MM.1S (cell line): ENCODE results near the gene DSTN.
A peak's percentile ranks its signal among the peaks of the same experiment; 100 is the strongest.

Source experiments
- DNase-seq: peaks from one replicate; pipeline ENCODE4 v3.0.0-alpha.2; 2015
- H2AFZ ChIP-seq: fragments of 300-600 bp; sonication (generic); 2 replicates; pipeline ENCODE4 v1.6.0; 2016; ENCODE audit warnings: antibody characterized with exemption, low read length
- H3F3A ChIP-seq: fragments of 300-600 bp; sonication (generic); 2 replicates; pipeline ENCODE4 v1.6.1; 2016; ENCODE audit warnings: mild to moderate bottlenecking, antibody characterized with exemption, low read length, moderate library complexity, mixed read lengths; ENCODE audit not compliant: insufficient read depth
- H3K27ac ChIP-seq: fragments of 300-600 bp; sonication (generic); 2 replicates; pipeline ENCODE4 v1.5.1; 2016; ENCODE audit warnings: mild to moderate bottlenecking, low read length
- H3K27me3 ChIP-seq: fragments of 300-600 bp; sonication (generic); replicated peaks from 2 replicates; pipeline ENCODE4 v1.6.0; 2016; ENCODE audit warnings: low read length; ENCODE audit not compliant: insufficient read depth
- H3K36me3 ChIP-seq: fragments of 300-600 bp; sonication (generic); replicated peaks from 2 replicates; pipeline ENCODE4 v1.6.1; 2016; ENCODE audit warnings: mild to moderate bottlenecking, low read length, mixed read lengths; ENCODE audit not compliant: insufficient read depth
- H3K4me1 ChIP-seq: fragments of 300-600 bp; sonication (generic); 2 replicates; pipeline ENCODE4 v1.6.1; 2016; ENCODE audit warnings: low read length, mixed read lengths
- H3K4me2 ChIP-seq: fragments of 300-600 bp; sonication (generic); 2 replicates; pipeline ENCODE4 v1.6.0; 2016; ENCODE audit warnings: low read depth, low read length
- H3K4me3 ChIP-seq: fragments of 300-600 bp; sonication (generic); 2 replicates; pipeline ENCODE4 v1.5.1; 2016; ENCODE audit warnings: low read length, mixed read lengths
- H3K79me2 ChIP-seq: fragments of 300-600 bp; sonication (generic); 2 replicates; pipeline ENCODE4 v1.6.1; 2016; ENCODE audit warnings: mixed run types, low read length, mixed read lengths
- H3K9ac ChIP-seq: fragments of 300-600 bp; sonication (generic); 2 replicates; pipeline ENCODE4 v1.6.1; 2016; ENCODE audit warnings: low read length, mixed read lengths
- H3K9me2 ChIP-seq: fragments of 300-600 bp; sonication (generic); replicated peaks from 2 replicates; pipeline ENCODE4 v1.6.1; 2016; ENCODE audit warnings: mild to moderate bottlenecking, low read length, mixed read lengths; ENCODE audit not compliant: insufficient read depth
- H3K9me3 ChIP-seq: fragments of 300-600 bp; sonication (generic); replicated peaks from 2 replicates; pipeline ENCODE4 v1.6.1; 2016; ENCODE audit warnings: mild to moderate bottlenecking, low read length, mixed read lengths; ENCODE audit not compliant: insufficient read depth
- H4K20me1 ChIP-seq: fragments of 300-600 bp; sonication (generic); 2 replicates; pipeline ENCODE4 v1.6.1; 2016; ENCODE audit warnings: mild to moderate bottlenecking, low read length, moderate library complexity, mixed read lengths; ENCODE audit not compliant: insufficient read depth
- EZH2 ChIP-seq: fragments of 300-600 bp; sonication (generic); optimal IDR thresholded peaks from 2 replicates; pipeline ENCODE3; 2017; ENCODE audit warnings: low read depth, mild to moderate bottlenecking, antibody characterized with exemption, low read length, mixed read lengths
- EZH2phosphoT487 ChIP-seq: fragments of 300-600 bp; sonication (generic); IDR thresholded peaks from 2 replicates; pipeline ENCODE4 v1.6.1; 2018; ENCODE audit warnings: antibody characterized with exemption, low read length
- TF ChIP-seq, protein P1 (sequence below): fragments of 300-600 bp; sonication (generic); IDR thresholded peaks from 2 replicates; pipeline ENCODE4 v1.5.1; 2016; ENCODE audit warnings: antibody characterized with exemption, low read length, mixed read lengths

Gene DSTN

DNA sequence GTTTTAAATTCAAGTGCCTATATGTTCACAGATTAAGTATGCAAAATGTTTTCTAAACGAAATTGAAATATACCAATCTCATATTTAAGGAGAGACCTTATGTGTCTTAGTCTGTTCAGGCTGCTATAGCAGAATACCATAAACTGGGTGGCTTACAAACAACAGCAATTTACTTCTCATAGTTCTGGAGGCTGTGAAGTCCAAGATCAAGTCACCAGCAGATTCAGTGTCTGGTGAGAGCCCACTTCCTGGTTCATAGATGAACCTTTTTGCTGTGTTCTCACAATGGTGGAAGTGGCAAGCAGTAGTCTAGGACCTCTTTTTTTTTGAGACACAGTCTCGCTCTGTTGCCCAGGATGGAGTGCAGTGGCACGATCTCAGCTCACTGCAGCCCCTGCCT, 3.5 kb upstream of the DSTN start:
- no peak overlapping the region for H3K27ac ChIP-seq
- 0 out of 2 replicates have a peak, but pooled peaks cover 6% of the 10 kb centered on the region for H3F3A ChIP-seq
- H3K4me1 ChIP-seq, result no peaks in the 10 kb centered on the region

DNA sequence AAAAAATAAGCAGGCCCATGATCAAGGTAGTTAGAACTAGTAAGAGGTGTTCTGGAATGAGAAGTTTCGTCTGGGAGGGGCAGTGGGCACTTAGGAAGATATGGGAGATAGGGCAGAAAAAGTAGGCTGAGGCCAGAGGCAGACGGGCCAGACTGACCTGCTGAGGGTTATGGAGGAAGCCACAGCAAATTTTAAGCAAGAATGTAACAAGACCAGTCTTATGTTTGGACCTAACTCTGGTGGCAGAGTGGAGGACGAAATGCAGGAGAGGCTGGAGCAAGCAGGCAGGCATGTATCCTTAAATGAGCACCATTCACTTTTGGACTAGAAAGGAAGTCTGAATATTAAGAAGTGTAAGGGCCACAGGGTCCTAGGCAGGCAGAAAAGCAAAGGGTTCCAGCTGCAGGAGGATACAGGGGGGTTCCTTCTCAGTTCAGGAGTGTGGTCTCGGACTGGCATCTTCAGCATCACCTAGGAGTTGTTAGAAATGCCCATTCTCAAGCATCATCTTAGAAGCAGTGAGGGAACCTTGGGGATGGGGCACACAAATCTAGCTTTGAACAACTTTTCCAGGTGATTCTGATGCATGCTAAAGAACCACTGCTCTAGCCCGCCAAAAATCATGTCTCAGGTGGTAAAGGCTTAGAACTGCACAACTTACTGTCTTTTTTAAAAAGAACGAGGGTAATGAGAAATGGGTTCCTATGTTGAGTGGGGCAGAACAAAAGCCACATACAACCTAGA, 1.7 kb upstream of the DSTN start:
- Histone ChIP-seq H2AFZ (no peak overlapping the region), H3K27ac (no peak overlapping the region), H3F3A (0 out of 2 replicates have a peak, but pooled peaks cover 6% of the 10 kb centered on the region), H4K20me1 (no peaks in the 10 kb centered on the region), H3K4me3 (no peak overlapping the region), H3K4me1 (peaks cover 10% of the 10 kb centered on the region), H3K9me2 (no peaks in the 10 kb centered on the region), H3K4me2 (no peak overlapping the region), H3K79me2 (peaks cover 33% of the 10 kb centered on the region), H3K36me3 (no peaks in the 10 kb centered on the region), H3K27me3 (no peaks in the 10 kb centered on the region), H3K9ac (no peak overlapping the region), H3K9me3 (no peaks in the 10 kb centered on the region)
- DNase-seq, result no peak
- TF ChIP-seq EZH2 (no peak), EZH2phosphoT487 (no peak)
- TF ChIP-seq, protein P1, sequence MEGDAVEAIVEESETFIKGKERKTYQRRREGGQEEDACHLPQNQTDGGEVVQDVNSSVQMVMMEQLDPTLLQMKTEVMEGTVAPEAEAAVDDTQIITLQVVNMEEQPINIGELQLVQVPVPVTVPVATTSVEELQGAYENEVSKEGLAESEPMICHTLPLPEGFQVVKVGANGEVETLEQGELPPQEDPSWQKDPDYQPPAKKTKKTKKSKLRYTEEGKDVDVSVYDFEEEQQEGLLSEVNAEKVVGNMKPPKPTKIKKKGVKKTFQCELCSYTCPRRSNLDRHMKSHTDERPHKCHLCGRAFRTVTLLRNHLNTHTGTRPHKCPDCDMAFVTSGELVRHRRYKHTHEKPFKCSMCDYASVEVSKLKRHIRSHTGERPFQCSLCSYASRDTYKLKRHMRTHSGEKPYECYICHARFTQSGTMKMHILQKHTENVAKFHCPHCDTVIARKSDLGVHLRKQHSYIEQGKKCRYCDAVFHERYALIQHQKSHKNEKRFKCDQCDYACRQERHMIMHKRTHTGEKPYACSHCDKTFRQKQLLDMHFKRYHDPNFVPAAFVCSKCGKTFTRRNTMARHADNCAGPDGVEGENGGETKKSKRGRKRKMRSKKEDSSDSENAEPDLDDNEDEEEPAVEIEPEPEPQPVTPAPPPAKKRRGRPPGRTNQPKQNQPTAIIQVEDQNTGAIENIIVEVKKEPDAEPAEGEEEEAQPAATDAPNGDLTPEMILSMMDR, result no peak

More for the DNA sequence above, 3.5 kb upstream of the DSTN start:
- H3K36me3 ChIP-seq, result no peaks in the 10 kb centered on the region
- no peak for DNase-seq
- H3K9me2 ChIP-seq, result no peaks in the 10 kb centered on the region
- no peak overlapping the region for H2AFZ ChIP-seq
- no peaks in the 10 kb centered on the region for H4K20me1 ChIP-seq
- H3K27me3 ChIP-seq, result no peaks in the 10 kb centered on the region
- no peak overlapping the region for H3K4me3 ChIP-seq
- H3K9ac ChIP-seq, result no peak overlapping the region
- H3K79me2 ChIP-seq, result peaks cover 14% of the 10 kb centered on the region
- H3K4me2 ChIP-seq, result no peak overlapping the region
- no peaks in the 10 kb centered on the region for H3K9me3 ChIP-seq
- no peak for TF ChIP-seq EZH2phosphoT487
- TF ChIP-seq EZH2, result no peak
- TF ChIP-seq, protein P1, result no peak

DNA sequence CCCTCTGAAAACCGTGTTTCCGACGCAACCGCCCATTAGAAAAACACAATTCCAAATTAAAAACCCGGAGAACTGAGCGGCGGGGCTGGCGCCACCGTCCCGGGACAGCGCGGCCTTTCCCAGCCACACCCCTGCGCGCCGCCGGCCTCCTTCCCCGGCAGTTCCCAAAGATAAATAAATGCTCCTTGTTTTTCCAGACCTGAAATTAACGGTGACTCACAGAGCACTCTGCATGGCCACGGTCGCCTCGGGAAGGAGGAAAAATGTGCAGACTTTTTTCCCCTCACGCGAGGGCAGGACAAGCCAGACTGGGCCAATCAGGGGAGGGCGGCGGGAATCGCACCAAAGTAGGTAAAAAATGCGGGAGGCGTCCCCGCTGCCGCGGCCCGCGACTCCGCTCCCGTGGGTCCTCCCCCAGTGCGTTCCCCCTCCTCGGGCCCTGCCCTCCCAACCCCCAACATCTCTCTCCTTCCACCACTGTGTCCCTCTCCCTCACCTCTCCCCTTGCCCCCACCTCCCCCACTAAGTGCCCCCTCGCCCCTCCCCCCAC, 828 bp upstream of the DSTN start:
- H2AFZ ChIP-seq, result no peak overlapping the region
- H3K9me2 ChIP-seq, result no peaks in the 10 kb centered on the region
- H3K9ac ChIP-seq, result no peak overlapping the region
- peaks cover 10% of the 10 kb centered on the region for H3K4me1 ChIP-seq
- H3K36me3 ChIP-seq, result no peaks in the 10 kb centered on the region
- H3F3A ChIP-seq, result 0 out of 2 replicates have a peak, but pooled peaks cover 6% of the 10 kb centered on the region
- peak overlapping the region; percentile 33; the same call in 1 of the 2 replicates for H3K4me3 ChIP-seq
- no peak overlapping the region for H3K27ac ChIP-seq
- H4K20me1 ChIP-seq, result no peaks in the 10 kb centered on the region
- peaks cover 41% of the 10 kb centered on the region for H3K79me2 ChIP-seq
- no peaks in the 10 kb centered on the region for H3K9me3 ChIP-seq
- H3K27me3 ChIP-seq, result no peaks in the 10 kb centered on the region
- H3K4me2 ChIP-seq, result peak overlapping the region; percentile 56; the same call in 1 of the 2 replicates
- no peak for DNase-seq
- no peak for TF ChIP-seq EZH2phosphoT487
- TF ChIP-seq, protein P1, result no peak
- TF ChIP-seq EZH2, result no peak
